Choroid plexus epithelial cell (primary cell): ENCODE measurements around the gene CALHM4.
A peak's percentile ranks its signal among the peaks of the same experiment; 100 is the strongest.
"Not testable (repeated sequence)": the region's sequence is repeated elsewhere in the genome, so short reads cannot be mapped to it uniquely, and the experiment has no call there.

Experiments
- DNase-seq: peaks from one replicate; pipeline ENCODE4 v3.0.0-alpha.2; 2010; ENCODE audit warnings: low read depth
- H3K4me3 ChIP-seq: 2 replicates; pipeline ENCODE4 v1.5.1; 2011; ENCODE audit warnings: low read depth, mild to moderate bottlenecking, control low read depth, low read length, moderate library complexity
- TF ChIP-seq, protein P1 (sequence below): conservative IDR thresholded peaks from 2 replicates; pipeline ENCODE4 v1.5.1; 2011; ENCODE audit warnings: low read depth, mild to moderate bottlenecking, control low read depth, inconsistent platforms, low read length, moderate library complexity

Gene CALHM4

DNA sequence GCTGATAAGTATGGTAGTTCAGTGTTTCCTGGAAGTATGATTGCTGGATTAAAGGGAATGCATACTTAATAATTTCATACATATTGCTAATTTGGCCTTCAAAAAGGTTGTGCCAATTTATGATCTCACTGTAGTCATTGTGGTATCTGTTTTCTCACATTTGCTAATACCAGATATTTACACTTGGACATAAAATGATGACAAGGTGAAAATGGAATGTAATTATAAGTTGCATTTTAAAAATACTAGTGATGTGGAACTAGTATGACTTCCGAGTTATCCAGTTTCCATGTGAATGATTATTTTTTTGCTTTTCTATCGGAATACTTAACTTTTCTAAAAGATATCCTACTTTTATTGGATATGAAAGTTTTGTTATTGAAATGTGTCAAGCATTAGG, 33.2 kb downstream of the CALHM4 start:
- no peak for DNase-seq
- TF ChIP-seq, protein P1, sequence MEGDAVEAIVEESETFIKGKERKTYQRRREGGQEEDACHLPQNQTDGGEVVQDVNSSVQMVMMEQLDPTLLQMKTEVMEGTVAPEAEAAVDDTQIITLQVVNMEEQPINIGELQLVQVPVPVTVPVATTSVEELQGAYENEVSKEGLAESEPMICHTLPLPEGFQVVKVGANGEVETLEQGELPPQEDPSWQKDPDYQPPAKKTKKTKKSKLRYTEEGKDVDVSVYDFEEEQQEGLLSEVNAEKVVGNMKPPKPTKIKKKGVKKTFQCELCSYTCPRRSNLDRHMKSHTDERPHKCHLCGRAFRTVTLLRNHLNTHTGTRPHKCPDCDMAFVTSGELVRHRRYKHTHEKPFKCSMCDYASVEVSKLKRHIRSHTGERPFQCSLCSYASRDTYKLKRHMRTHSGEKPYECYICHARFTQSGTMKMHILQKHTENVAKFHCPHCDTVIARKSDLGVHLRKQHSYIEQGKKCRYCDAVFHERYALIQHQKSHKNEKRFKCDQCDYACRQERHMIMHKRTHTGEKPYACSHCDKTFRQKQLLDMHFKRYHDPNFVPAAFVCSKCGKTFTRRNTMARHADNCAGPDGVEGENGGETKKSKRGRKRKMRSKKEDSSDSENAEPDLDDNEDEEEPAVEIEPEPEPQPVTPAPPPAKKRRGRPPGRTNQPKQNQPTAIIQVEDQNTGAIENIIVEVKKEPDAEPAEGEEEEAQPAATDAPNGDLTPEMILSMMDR = no peak
- H3K4me3 ChIP-seq = no peak overlapping the region

DNA sequence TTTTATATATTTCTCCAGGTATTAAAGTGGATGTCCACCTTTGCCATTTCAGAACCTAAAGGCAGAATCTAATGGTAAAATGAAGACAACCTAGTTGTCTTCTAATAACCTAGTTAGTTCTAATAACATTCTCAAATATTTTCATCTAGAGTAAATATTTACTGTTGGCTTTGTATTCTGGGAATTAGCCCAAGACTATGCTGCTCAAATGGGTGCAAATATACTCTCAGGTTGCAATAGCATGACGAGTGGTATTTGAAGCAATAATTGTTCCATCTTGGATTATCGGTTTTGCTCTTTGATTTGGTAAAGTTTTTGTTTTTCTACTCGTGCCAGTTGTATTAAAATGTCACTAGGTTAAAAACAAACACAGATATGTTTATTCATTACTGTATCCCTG, 41.7 kb downstream of the CALHM4 start:
- H3K4me3 ChIP-seq = no peak overlapping the region
- TF ChIP-seq, protein P1 = no peak
- DNase-seq = no peak

DNA sequence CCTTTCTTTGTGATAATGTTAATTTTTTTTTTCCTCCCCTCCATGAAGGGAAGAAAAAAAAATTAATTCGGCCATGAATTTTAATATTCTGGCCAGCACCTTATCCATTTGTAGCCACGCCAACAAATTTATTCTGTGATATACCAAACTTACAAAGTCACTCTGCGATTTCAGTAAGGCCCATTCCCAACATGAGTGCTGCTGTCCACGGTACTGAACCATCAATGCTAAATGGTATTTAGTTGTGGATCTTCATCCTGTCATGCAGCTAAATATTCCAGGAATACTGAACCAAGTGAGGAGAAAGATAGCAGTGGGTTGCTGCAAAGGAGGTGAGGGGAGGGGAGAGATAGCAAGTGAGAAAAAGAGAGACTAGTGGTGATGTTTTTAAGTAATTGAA, 43.3 kb downstream of the CALHM4 start:
- TF ChIP-seq, protein P1 = no peak
- DNase-seq = peak; percentile 48
- H3K4me3 ChIP-seq = no peak overlapping the region

DNA sequence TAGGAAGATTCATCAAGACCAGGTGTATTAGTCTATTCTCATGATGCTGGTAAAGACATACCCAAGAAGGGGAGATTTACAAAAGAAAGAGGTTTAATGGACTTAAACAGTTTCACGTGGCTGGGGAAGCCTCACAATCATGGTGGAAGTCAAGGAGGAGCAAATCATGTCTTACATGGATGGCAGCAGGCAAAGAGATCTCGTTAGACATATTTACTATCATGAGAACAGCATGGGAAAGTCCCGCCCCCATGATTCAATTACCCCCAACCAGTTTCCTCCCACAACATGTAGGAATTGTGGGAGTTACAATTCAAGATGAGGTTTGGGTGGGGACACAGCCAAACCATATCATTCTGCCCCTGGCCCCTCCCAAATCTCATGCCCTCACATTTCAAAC, 50.4 kb downstream of the CALHM4 start:
- not testable (repeated sequence) for H3K4me3 ChIP-seq, DNase-seq

DNA sequence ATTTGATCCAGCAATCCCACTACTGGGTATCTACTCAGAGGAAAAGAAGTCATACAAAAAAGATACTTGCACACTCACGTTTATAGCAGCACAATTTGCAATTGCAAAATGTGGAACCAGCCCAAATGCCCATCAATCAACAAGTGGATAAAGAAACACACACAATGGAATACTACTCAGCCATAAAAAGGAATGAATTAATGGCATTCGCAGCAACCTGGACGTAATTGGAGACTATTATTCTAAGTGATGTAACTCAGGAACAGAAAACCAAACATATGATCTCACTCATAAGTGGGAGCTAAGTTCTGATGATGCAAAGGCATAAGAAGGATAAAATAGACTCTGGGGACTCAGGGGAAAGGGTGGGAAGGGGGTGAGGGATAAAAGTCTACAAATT, 51.3 kb downstream of the CALHM4 start:
- H3K4me3 ChIP-seq, DNase-seq: not testable (repeated sequence)

DNA sequence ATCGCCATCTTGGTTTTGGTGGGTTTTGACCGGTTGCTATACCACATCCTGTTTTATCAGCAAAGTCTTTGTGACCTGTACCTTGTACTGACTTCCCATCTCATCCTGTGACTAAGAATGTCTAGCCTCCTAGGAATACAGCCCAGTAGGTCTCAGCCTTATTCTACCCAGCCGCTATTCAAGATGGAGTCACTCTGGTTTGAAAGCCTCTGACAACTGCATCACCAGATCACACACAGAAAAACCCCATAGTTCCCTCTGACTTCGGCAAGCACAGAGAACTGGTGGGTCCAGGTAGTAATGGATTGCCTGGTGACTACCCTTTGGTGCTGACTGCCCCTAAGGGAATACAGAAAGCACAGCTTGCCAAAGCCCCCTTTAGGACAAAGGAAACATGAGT, 52.4 kb downstream of the CALHM4 start:
- TF ChIP-seq, protein P1 = no peak
- no peak overlapping the region for H3K4me3 ChIP-seq
- no peak for DNase-seq
